LNCaP clone FGC (cell line): ENCODE results near the gene MRPS6.
A peak's percentile ranks its signal among the peaks of the same experiment; 100 is the strongest.

Experiments used
- DNase-seq: peaks from one replicate; pipeline ENCODE4 v3.0.0-alpha.2; 2011; ENCODE audit warnings: low read depth
- H3K4me3 ChIP-seq: 2 replicates; pipeline ENCODE4 v1.5.1; 2011; ENCODE audit warnings: mild to moderate bottlenecking, low read depth, low read length, control low read depth
- CTCF ChIP-seq: IDR thresholded peaks from 2 replicates; pipeline ENCODE4 v1.5.1; 2012; ENCODE audit warnings: mild to moderate bottlenecking; ENCODE audit not compliant: control insufficient read depth, insufficient read depth; ENCODE audit errors: extremely low read depth

MRPS6 gene

GRCh38 chr21:34046917-34047316 is 26.5 kb upstream of the MRPS6 start:
- DNase-seq, result no peak
- H3K4me3 ChIP-seq, result no peak overlapping the region
- no peak for TF ChIP-seq CTCF

GRCh38 chr21:34047835-34048234 is 25.5 kb upstream of the MRPS6 start:
- TF ChIP-seq CTCF, result no peak
- DNase-seq, result no peak

GRCh38 chr21:34052171-34052570 is 21.2 kb upstream of the MRPS6 start:
- TF ChIP-seq CTCF, result no peak
- no peak overlapping the region for H3K4me3 ChIP-seq
- no peak for DNase-seq

More at GRCh38 chr21:34047835-34048234, 25.5 kb upstream of the MRPS6 start:
- no peak overlapping the region for H3K4me3 ChIP-seq

GRCh38 chr21:34054259-34054658 is 19.1 kb upstream of the MRPS6 start:
- no peak for TF ChIP-seq CTCF
- H3K4me3 ChIP-seq, result no peak overlapping the region
- peak; percentile 82 for DNase-seq

- no peak overlapping the region for H3K4me3 ChIP-seq
- no peak for DNase-seq
- TF ChIP-seq CTCF, result no peak
Observed at GRCh38 chr21:34055615-34056014, 17.8 kb upstream of the MRPS6 start.

GRCh38 chr21:34061983-34062382 is 11.4 kb upstream of the MRPS6 start:
- no peak overlapping the region for H3K4me3 ChIP-seq
- TF ChIP-seq CTCF, result no peak
- no peak for DNase-seq

- no peak for TF ChIP-seq CTCF
- DNase-seq, result no peak
- H3K4me3 ChIP-seq, result no peak overlapping the region
Observed at GRCh38 chr21:34065027-34065426, 8.4 kb upstream of the MRPS6 start.
